ENCODE results near the gene RNPEPL1.

RNPEPL1 gene

GRCh38 chr2:240577281-240578109 is 9.2 kb downstream of the RNPEPL1 start:
- Mint-ChIP-seq H3K27ac (no peak overlapping the region), H3K27me3 (no peaks in the 10 kb centered on the region)
- ATAC-seq, result no peak

DNA sequence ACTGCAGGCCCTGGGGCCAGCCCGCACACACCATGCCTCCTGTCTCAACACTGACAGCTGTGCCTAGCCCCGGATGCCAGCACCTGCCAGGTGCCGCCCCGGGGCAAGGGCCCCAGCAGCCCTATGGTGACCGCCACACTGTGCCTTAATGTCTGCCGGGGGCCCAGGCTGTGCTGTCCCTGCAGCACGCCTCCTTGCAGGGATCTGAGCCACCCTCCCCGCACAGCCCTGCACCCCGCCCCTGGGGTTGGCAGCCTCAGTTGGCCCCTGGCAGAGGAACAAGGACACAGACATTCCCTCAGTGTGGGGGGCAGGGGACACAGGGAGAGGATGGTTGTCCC is 9.8 kb downstream of the RNPEPL1 start:
- ATAC-seq, result no peak
- Mint-ChIP-seq H3K4me1 (peaks cover 40% of the 10 kb centered on the region), H3K9me3 (no peaks in the 10 kb centered on the region), H3K4me3 (no peak overlapping the region), H3K36me3 (peaks cover 67% of the 10 kb centered on the region), H3K27me3 (no peaks in the 10 kb centered on the region), H3K27ac (no peak overlapping the region)

More at GRCh38 chr2:240577281-240578109, 9.2 kb downstream of the RNPEPL1 start:
- H3K4me1 Mint-ChIP-seq, result peaks cover 34% of the 10 kb centered on the region
- H3K9me3 Mint-ChIP-seq, result no peaks in the 10 kb centered on the region
- peaks cover 66% of the 10 kb centered on the region for H3K36me3 Mint-ChIP-seq
- H3K4me3 Mint-ChIP-seq, result no peak overlapping the region

DNA sequence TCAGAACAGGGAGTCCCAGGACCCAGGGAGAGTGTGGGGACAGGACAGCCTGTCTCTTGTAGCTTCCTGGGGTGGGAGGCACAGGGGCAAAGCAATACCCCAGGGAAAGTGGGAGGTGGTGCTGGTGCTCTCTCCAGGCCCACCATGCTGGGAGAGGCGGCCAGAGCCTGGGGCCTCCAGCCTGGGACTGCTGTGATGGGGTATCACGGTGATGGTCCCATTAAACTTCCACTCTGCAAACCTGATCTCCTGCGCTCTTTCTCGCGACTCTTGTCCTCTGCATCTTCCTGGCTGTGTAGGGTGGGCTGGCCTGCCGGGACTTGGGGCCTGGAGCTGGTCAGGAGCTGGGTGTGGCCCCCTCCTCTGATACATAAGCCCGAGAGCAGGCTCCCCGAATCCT is 10.2 kb downstream of the RNPEPL1 start:
- Mint-ChIP-seq H3K27ac (peak overlapping the region; percentile 67), H3K27me3 (no peaks in the 10 kb centered on the region), H3K9me3 (no peaks in the 10 kb centered on the region), H3K36me3 (peaks cover 67% of the 10 kb centered on the region), H3K4me1 (peaks cover 40% of the 10 kb centered on the region), H3K4me3 (no peak overlapping the region)
- no peak for ATAC-seq

DNA sequence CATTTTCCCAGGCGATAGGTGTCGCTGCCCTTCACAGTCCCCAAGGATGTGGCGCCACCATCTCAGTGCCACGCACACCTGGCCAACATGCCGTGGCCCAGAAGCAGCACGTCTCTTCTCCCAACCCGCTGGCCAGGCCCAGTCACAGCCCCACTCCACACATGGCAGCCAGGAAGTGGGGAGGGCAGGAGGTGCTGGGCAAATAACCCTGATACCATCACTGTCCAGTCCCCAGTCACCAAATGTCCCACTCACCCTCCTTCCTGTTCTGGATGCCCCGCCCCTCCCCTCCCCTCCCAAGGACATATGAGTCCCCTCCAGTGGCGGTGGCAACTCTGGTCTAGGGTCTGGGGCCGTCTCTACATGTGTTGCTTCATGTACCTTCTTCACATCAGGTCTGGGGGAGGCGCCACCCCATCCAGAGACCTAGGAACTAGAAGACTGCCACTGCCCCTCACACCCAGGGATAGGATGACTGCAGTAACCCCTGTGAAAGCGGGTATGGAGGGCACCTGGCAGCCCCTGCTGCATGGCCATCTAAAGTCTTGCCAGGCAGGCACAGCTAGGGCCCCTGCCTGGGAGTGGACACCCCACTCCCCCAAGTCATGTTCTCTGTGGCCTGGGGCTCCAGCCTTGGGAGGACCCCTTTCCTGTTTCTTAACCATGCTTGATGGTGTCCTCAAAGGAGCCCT is 10.9 kb downstream of the RNPEPL1 start:
- ATAC-seq, result peak; percentile 10
- H3K27ac Mint-ChIP-seq, result peak overlapping the region; percentile 67
- peaks cover 44% of the 10 kb centered on the region for H3K4me1 Mint-ChIP-seq
- peak overlapping the region; percentile 42 for H3K4me3 Mint-ChIP-seq
- H3K27me3 Mint-ChIP-seq, result no peaks in the 10 kb centered on the region
- no peaks in the 10 kb centered on the region for H3K9me3 Mint-ChIP-seq
- peaks cover 67% of the 10 kb centered on the region for H3K36me3 Mint-ChIP-seq

- peaks cover 52% of the 10 kb centered on the region for H3K4me1 Mint-ChIP-seq
Measured at GRCh38 chr2:240579771-240580614, 11.7 kb downstream of the RNPEPL1 start.

DNA sequence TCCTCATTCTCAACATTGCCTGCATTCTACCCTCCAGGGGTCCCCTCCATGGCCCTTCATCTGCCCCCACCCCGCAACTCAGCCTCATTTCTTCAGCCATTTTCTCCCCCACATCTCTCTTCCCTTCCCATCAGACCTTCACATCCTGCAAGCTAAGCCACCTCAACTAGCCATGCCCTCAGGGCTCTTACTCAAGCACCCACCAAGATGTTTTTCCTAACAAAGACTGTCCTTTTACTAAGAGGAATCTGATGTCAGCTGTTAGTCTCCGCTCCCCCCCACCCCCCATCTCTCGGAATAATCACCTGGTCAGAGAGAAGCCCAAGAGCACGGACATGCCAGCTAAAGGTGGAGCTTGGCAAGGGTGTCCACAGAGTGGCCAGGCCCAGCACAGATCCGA is 13.5 kb downstream of the RNPEPL1 start:
- ATAC-seq, result no peak
- Mint-ChIP-seq H3K4me3 (no peak overlapping the region), H3K27me3 (no peaks in the 10 kb centered on the region), H3K4me1 (peaks cover 63% of the 10 kb centered on the region), H3K36me3 (peaks cover 53% of the 10 kb centered on the region), H3K27ac (no peak overlapping the region), H3K9me3 (no peaks in the 10 kb centered on the region)

More at GRCh38 chr2:240579771-240580614, 11.7 kb downstream of the RNPEPL1 start:
- Mint-ChIP-seq H3K4me3 (peak overlapping the region; percentile 42), H3K9me3 (no peaks in the 10 kb centered on the region), H3K36me3 (peaks cover 62% of the 10 kb centered on the region), H3K27ac (peak overlapping the region; percentile 67), H3K27me3 (no peaks in the 10 kb centered on the region)
- ATAC-seq, result peak; percentile 64

DNA sequence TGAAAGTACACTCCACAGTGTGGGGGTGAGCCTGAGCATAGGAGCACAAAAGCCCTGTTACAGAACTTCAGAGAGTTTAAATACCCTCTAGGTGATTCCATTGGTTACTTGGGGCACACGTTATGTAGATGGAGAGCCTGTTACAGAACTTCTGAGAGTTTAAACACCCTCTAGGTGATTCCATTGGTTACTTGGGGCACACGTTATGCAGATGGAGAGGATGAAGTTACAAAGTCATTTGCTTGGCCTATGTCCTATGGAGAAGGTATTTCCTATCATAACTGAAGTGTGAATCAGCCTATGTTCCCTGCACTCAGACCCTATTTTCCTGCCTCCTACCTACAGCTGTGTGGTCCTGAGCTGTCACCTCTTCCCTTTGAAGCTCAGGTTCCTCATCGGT is 14.5 kb downstream of the RNPEPL1 start:
- H3K27ac Mint-ChIP-seq, result no peak overlapping the region
- peaks cover 48% of the 10 kb centered on the region for H3K36me3 Mint-ChIP-seq
- peaks cover 70% of the 10 kb centered on the region for H3K4me1 Mint-ChIP-seq
- H3K9me3 Mint-ChIP-seq, result no peaks in the 10 kb centered on the region
- no peaks in the 10 kb centered on the region for H3K27me3 Mint-ChIP-seq
- no peak for ATAC-seq
- H3K4me3 Mint-ChIP-seq, result no peak overlapping the region

GRCh38 chr2:240583774-240584173 is 15.5 kb downstream of the RNPEPL1 start:
- Mint-ChIP-seq H3K27me3 (no peaks in the 10 kb centered on the region), H3K27ac (peak overlapping the region; percentile 94), H3K4me3 (no peak overlapping the region), H3K4me1 (peaks cover 76% of the 10 kb centered on the region), H3K36me3 (peaks cover 38% of the 10 kb centered on the region), H3K9me3 (no peaks in the 10 kb centered on the region)
- no peak for ATAC-seq

- no peaks in the 10 kb centered on the region for H3K27me3 Mint-ChIP-seq
- peak overlapping the region; percentile 89 for H3K4me3 Mint-ChIP-seq
- H3K9me3 Mint-ChIP-seq, result no peaks in the 10 kb centered on the region
- peaks cover 75% of the 10 kb centered on the region for H3K4me1 Mint-ChIP-seq
- H3K36me3 Mint-ChIP-seq, result peaks cover 36% of the 10 kb centered on the region
- ATAC-seq, result peak; percentile 66
- H3K27ac Mint-ChIP-seq, result peak overlapping the region; percentile 94
Measured at GRCh38 chr2:240584486-240585031, 16.3 kb downstream of the RNPEPL1 start.

DNA sequence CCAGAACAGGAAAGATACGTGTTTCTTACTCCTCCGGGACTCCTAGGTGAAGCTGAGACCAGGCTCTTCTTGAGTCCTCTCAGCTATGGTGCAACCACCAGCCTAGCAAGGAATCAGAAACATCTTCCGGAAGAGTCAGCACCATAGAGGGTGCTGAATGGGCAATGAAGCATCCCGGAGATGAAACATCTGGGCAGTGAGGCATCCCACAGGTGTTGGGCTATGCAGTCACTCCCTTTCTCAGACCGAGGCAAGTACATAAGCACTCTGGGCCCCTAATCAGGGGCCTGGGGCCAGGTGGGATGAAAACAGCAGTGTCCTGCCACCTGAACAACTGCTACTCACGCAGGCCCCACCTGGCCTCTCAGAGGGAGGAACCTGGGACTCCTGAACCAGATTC is 16.8 kb downstream of the RNPEPL1 start:
- ATAC-seq, result peak; percentile 53
- Mint-ChIP-seq H3K4me3 (peak overlapping the region; percentile 89), H3K4me1 (peaks cover 70% of the 10 kb centered on the region), H3K9me3 (no peaks in the 10 kb centered on the region), H3K36me3 (peaks cover 31% of the 10 kb centered on the region), H3K27ac (peak overlapping the region; percentile 94), H3K27me3 (no peaks in the 10 kb centered on the region)

DNA sequence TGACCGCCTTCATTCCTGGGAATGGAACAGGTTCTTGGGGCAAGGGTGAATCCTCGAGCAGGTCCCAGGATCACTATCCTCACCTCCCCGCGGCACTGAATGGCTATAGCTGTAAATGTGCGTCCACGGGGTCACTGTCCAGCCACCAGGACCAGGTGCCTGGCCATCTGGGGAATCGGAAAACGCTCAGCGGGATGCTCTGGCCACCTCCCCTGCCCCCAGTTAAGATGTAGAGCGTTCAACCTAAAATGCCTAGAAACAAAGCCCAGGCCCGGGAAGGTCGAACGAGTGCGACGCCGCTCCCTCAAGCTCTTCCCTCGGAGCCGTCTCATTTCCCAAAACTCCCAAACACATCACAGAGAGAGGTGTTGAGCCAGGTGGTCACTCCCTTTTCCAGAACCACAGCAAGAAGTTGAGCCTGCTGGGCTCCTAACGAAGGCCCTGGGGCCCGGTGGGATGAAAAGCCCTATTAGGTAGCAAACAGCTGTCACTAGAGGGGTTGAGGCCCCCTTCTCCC is 17.5 kb downstream of the RNPEPL1 start:
- ATAC-seq, result no peak
- H3K27me3 Mint-ChIP-seq, result no peaks in the 10 kb centered on the region
- peak overlapping the region; percentile 94 for H3K27ac Mint-ChIP-seq
- H3K4me3 Mint-ChIP-seq, result peak overlapping the region; percentile 89
- no peaks in the 10 kb centered on the region for H3K9me3 Mint-ChIP-seq
- H3K4me1 Mint-ChIP-seq, result peaks cover 63% of the 10 kb centered on the region
- peaks cover 25% of the 10 kb centered on the region for H3K36me3 Mint-ChIP-seq

- peak within 1 kb of the TSS; percentile 89 for H3K4me3 Mint-ChIP-seq
- no peaks in the 10 kb centered on the region for H3K9me3 Mint-ChIP-seq
- peak; percentile 90 for ATAC-seq
- peaks cover 66% of the 10 kb centered on the region for H3K4me1 Mint-ChIP-seq
- H3K36me3 Mint-ChIP-seq, result peaks cover 25% of the 10 kb centered on the region
- H3K27ac Mint-ChIP-seq, result peak within 1 kb of the TSS; percentile 94
- H3K27me3 Mint-ChIP-seq, result no peaks in the 10 kb centered on the region
Measured at GRCh38 chr2:240586198-240586918, 18.1 kb downstream of the RNPEPL1 start, which contains the start of gene CAPN10. CAPN10 (plus strand) TSS chr2:240586734; CDS start chr2:240586912, 178 bp downstream.

DNA sequence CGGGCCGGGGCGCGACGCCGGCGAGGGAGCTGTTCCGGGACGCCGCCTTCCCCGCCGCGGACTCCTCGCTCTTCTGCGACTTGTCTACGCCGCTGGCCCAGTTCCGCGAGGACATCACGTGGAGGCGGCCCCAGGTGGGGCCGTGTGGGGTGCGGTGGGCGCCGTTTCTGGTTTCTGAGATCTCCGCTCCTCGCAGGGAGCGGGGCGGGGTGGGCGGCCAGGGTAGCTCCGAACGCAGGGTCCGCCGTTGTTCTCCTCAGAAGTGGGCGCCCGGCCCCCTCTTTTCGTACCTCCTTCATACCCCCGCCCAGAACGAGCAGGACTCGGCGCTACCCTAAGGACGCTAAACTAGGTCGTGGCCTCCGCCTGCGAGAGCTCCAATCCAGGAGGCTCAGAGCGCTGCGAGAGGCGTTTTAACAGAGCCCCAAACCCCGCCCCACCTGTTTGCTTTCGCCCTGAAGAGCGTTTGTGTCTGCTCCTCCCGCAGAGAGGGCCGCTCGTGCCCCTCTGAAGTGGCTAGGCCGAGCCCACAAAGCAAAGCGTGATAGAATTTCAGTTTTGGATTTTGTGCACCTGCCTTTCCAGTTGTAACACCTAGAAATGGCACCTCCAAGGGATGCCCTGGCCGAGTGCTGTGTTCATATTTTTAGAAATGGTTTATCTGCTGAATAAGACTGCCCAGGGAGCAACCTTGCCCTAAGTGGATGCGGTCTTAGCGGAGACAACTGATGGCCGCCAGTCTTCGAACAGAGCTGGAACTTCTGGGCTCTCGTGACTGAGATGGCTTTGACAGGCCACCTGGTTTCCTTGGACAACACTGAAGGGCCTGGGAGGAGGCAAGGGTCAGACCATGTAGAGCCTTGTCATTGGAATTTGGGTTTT is 18.9 kb downstream of the RNPEPL1 start:
- H3K36me3 Mint-ChIP-seq, result peaks cover 22% of the 10 kb centered on the region

More for the DNA sequence above, 18.9 kb downstream of the RNPEPL1 start:
- Mint-ChIP-seq H3K9me3 (no peaks in the 10 kb centered on the region), H3K27me3 (no peaks in the 10 kb centered on the region), H3K27ac (peak overlapping the region; percentile 94), H3K4me1 (peaks cover 63% of the 10 kb centered on the region), H3K4me3 (peak overlapping the region; percentile 89)
- ATAC-seq, result peak; percentile 37

Measured in stimulated activated memory B cell treated with anti-CD40 and anti-IgM and Interleukin-4, amounts not matched to agents 10 μg/mL and 1 μg/mL and 100 μg/mL, for 72 hours (primary cell).